ENCODE data around the gene PRKCZ. TPM values are rescaled to one million over a fixed set of nuclear protein-coding genes. Genes with fewer than 3 reads are reported as not detected.

The PRKCZ gene
- total and polyA plus RNA-seq, 9 of the 15 experiments (the other 6 are each of a cell fraction or from before 2014, with no cell fraction given): 0.07 to 3.1 (median 1.3) TPM

GRCh38 chr1:2175681-2176454 is 125.7 kb downstream of the PRKCZ start (continued):
- TF ChIP-seq, protein P1, sequence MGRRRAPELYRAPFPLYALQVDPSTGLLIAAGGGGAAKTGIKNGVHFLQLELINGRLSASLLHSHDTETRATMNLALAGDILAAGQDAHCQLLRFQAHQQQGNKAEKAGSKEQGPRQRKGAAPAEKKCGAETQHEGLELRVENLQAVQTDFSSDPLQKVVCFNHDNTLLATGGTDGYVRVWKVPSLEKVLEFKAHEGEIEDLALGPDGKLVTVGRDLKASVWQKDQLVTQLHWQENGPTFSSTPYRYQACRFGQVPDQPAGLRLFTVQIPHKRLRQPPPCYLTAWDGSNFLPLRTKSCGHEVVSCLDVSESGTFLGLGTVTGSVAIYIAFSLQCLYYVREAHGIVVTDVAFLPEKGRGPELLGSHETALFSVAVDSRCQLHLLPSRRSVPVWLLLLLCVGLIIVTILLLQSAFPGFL (CRISPR knock-in tag; IDR thresholded peaks at IDR 0.05): no peak
- TF ChIP-seq ARNT (IDR thresholded peaks at IDR 0.05): peak; percentile 44 to 71; a peak in 2 of 4 replicates
- no peak for TF ChIP-seq TRIM28 (IDR thresholded peaks at IDR 0.05)
- TF ChIP-seq, protein P2, sequence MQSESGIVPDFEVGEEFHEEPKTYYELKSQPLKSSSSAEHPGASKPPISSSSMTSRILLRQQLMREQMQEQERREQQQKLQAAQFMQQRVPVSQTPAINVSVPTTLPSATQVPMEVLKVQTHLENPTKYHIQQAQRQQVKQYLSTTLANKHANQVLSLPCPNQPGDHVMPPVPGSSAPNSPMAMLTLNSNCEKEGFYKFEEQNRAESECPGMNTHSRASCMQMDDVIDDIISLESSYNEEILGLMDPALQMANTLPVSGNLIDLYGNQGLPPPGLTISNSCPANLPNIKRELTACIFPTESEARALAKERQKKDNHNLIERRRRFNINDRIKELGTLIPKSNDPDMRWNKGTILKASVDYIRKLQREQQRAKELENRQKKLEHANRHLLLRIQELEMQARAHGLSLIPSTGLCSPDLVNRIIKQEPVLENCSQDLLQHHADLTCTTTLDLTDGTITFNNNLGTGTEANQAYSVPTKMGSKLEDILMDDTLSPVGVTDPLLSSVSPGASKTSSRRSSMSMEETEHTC (IDR thresholded peaks at IDR 0.05): peak; percentile 74; the same call in 1 of the 2 replicates
- TF ChIP-seq DACH1 (IDR thresholded peaks at IDR 0.05; ENCODE audit: partially characterized antibody): peak; percentile 65
- TF ChIP-seq ELF4 (CRISPR knock-in tag; IDR thresholded peaks at IDR 0.05): no peak
- no peak for TF ChIP-seq BCL6 (CRISPR knock-in tag; IDR thresholded peaks at IDR 0.05)
- TF ChIP-seq, protein P3, sequence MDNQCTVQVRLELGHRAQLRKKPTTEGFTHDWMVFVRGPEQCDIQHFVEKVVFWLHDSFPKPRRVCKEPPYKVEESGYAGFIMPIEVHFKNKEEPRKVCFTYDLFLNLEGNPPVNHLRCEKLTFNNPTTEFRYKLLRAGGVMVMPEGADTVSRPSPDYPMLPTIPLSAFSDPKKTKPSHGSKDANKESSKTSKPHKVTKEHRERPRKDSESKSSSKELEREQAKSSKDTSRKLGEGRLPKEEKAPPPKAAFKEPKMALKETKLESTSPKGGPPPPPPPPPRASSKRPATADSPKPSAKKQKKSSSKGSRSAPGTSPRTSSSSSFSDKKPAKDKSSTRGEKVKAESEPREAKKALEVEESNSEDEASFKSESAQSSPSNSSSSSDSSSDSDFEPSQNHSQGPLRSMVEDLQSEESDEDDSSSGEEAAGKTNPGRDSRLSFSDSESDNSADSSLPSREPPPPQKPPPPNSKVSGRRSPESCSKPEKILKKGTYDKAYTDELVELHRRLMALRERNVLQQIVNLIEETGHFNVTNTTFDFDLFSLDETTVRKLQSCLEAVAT (IDR thresholded peaks at IDR 0.05): no peak
- TF ChIP-seq, protein P4, sequence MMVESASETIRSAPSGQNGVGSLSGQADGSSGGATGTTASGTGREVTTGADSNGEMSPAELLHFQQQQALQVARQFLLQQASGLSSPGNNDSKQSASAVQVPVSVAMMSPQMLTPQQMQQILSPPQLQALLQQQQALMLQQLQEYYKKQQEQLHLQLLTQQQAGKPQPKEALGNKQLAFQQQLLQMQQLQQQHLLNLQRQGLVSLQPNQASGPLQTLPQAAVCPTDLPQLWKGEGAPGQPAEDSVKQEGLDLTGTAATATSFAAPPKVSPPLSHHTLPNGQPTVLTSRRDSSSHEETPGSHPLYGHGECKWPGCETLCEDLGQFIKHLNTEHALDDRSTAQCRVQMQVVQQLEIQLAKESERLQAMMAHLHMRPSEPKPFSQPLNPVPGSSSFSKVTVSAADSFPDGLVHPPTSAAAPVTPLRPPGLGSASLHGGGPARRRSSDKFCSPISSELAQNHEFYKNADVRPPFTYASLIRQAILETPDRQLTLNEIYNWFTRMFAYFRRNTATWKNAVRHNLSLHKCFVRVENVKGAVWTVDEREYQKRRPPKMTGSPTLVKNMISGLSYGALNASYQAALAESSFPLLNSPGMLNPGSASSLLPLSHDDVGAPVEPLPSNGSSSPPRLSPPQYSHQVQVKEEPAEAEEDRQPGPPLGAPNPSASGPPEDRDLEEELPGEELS (CRISPR knock-in tag; IDR thresholded peaks at IDR 0.05; ENCODE audit: borderline replicate concordance): peak; percentile 77; the same call in 1 of the 2 replicates
- TF ChIP-seq ZKSCAN1 (IDR thresholded peaks at IDR 0.05; ENCODE audit: low read depth, low read length): no peak
- no peak for TF ChIP-seq PHF20 (IDR thresholded peaks at IDR 0.05; ENCODE audit: partially characterized antibody)
- peak; percentile 85 for TF ChIP-seq E2F3 (CRISPR knock-in tag; IDR thresholded peaks at IDR 0.05)
- no peak for TF ChIP-seq ZFP36 (IDR thresholded peaks at IDR 0.05; ENCODE audit: low read depth, low read length, partially characterized antibody)
- peak; percentile 73 for TF ChIP-seq SP1 (CRISPR knock-in tag; IDR thresholded peaks at IDR 0.05)
- peak; percentile 40; the same call in 1 of the 2 replicates for TF ChIP-seq SOX6 (IDR thresholded peaks at IDR 0.05)
- TF ChIP-seq, protein P5, sequence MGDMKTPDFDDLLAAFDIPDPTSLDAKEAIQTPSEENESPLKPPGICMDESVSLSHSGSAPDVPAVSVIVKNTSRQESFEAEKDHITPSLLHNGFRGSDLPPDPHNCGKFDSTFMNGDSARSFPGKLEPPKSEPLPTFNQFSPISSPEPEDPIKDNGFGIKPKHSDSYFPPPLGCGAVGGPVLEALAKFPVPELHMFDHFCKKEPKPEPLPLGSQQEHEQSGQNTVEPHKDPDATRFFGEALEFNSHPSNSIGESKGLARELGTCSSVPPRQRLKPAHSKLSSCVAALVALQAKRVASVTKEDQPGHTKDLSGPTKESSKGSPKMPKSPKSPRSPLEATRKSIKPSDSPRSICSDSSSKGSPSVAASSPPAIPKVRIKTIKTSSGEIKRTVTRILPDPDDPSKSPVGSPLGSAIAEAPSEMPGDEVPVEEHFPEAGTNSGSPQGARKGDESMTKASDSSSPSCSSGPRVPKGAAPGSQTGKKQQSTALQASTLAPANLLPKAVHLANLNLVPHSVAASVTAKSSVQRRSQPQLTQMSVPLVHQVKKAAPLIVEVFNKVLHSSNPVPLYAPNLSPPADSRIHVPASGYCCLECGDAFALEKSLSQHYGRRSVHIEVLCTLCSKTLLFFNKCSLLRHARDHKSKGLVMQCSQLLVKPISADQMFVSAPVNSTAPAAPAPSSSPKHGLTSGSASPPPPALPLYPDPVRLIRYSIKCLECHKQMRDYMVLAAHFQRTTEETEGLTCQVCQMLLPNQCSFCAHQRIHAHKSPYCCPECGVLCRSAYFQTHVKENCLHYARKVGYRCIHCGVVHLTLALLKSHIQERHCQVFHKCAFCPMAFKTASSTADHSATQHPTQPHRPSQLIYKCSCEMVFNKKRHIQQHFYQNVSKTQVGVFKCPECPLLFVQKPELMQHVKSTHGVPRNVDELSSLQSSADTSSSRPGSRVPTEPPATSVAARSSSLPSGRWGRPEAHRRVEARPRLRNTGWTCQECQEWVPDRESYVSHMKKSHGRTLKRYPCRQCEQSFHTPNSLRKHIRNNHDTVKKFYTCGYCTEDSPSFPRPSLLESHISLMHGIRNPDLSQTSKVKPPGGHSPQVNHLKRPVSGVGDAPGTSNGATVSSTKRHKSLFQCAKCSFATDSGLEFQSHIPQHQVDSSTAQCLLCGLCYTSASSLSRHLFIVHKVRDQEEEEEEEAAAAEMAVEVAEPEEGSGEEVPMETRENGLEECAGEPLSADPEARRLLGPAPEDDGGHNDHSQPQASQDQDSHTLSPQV (IDR thresholded peaks at IDR 0.05): peak; percentile 98
